GM23338 (cell line): ENCODE data around the gene DYNLL2. TPM values are rescaled to one million over a fixed set of nuclear protein-coding genes. Genes with fewer than 3 reads are reported as not detected.

Experiments
- ATAC-seq: fragments of 200-7000 bp; cut with Tn5 transposase; 3 replicates; pipeline ENCODE4 v1.9.1; 2020
- DNase-seq: peaks from one replicate; pipeline ENCODE4 v3.0.0-alpha.2; 2015; ENCODE audit warnings: low spot score
- H2AFZ ChIP-seq: fragments of 200-600 bp; sonication (generic); 2 replicates; pipeline ENCODE4 v1.8.0; 2016; ENCODE audit warnings: antibody characterized with exemption, mild to moderate bottlenecking, moderate library complexity
- H3F3A ChIP-seq: fragments of 200-600 bp; sonication (generic); replicated peaks from 2 replicates; pipeline ENCODE4 v1.8.0; 2017; ENCODE audit warnings: antibody characterized with exemption, mixed run types, low read depth
- H3K27ac ChIP-seq: fragments of 200-600 bp; sonication (generic); 2 replicates; pipeline ENCODE4 v1.6.1; 2016; ENCODE audit warnings: low read depth
- H3K27me3 ChIP-seq: fragments of 200-600 bp; sonication (generic); 2 replicates; pipeline ENCODE4 v1.8.0; 2016; ENCODE audit warnings: mild to moderate bottlenecking, mixed run types, moderate library complexity; ENCODE audit not compliant: insufficient read depth
- H3K36me3 ChIP-seq: fragments of 200-600 bp; sonication (generic); 2 replicates; pipeline ENCODE4 v1.8.0; 2016; ENCODE audit warnings: mild to moderate bottlenecking; ENCODE audit not compliant: insufficient read depth
- H3K4me1 ChIP-seq: fragments of 200-600 bp; sonication (generic); 2 replicates; pipeline ENCODE4 v1.8.0; 2016; ENCODE audit warnings: mild to moderate bottlenecking, moderate library complexity; ENCODE audit not compliant: insufficient read depth
- H3K4me2 ChIP-seq: fragments of 200-600 bp; sonication (generic); 2 replicates; pipeline ENCODE4 v1.7.1; 2017; ENCODE audit warnings: mixed run types
- H3K4me3 ChIP-seq: fragments of 200-600 bp; sonication (generic); 2 replicates; pipeline ENCODE4 v1.6.1; 2016; ENCODE audit warnings: mixed run types
- H3K79me2 ChIP-seq: fragments of 200-600 bp; sonication (generic); replicated peaks from 2 replicates; pipeline ENCODE4 v1.8.0; 2017; ENCODE audit warnings: mild to moderate bottlenecking; ENCODE audit not compliant: insufficient read depth
- H3K9me2 ChIP-seq: fragments of 200-600 bp; sonication (generic); 2 replicates; pipeline ENCODE4 v1.8.0; 2017; ENCODE audit not compliant: insufficient read depth
- H4K20me1 ChIP-seq: fragments of 200-600 bp; sonication (generic); replicated peaks from 2 replicates; pipeline ENCODE4 v1.8.0; 2017; ENCODE audit warnings: mild to moderate bottlenecking; ENCODE audit not compliant: insufficient read depth
- H3K27ac Mint-ChIP-seq: 2 replicates; pipeline ENCODE4 v1.8.0; 2020; ENCODE audit warnings: inconsistent platforms, mild to moderate bottlenecking, moderate library complexity, mixed read lengths
- H3K27me3 Mint-ChIP-seq: 3 replicates; pipeline ENCODE4 v1.8.0; 2022; ENCODE audit warnings: low read depth, mild to moderate bottlenecking, moderate library complexity, mixed read lengths, inconsistent platforms; ENCODE audit not compliant: insufficient read depth, poor library complexity
- H3K36me3 Mint-ChIP-seq: 3 replicates; pipeline ENCODE4 v1.8.0; 2021; ENCODE audit warnings: low read depth, mild to moderate bottlenecking, inconsistent platforms, moderate library complexity, mixed read lengths
- H3K4me1 Mint-ChIP-seq: 3 replicates; pipeline ENCODE4 v1.8.0; 2020; ENCODE audit warnings: mild to moderate bottlenecking, inconsistent platforms, mixed read lengths
- H3K4me3 Mint-ChIP-seq: 3 replicates; pipeline ENCODE4 v1.8.0; 2021; ENCODE audit warnings: moderate library complexity, mild to moderate bottlenecking, inconsistent platforms, mixed read lengths
- H3K9me3 Mint-ChIP-seq: 3 replicates; pipeline ENCODE4 v1.8.0; 2020; ENCODE audit warnings: moderate library complexity, mild to moderate bottlenecking, inconsistent platforms, mixed read lengths
- CREB1 ChIP-seq: fragments of 250-450 bp; sonication (Bioruptor Pico); IDR thresholded peaks from 2 replicates; pipeline ENCODE4 v1.5.0; 2020; ENCODE audit warnings: low read depth, mild to moderate bottlenecking, moderate library complexity
- CTCF ChIP-seq, 2 experiments: fragments of 200-600 bp in 1 of 2; sonication (generic) in 1 of 2; conservative IDR thresholded peaks; 2 replicates each; pipeline versions ENCODE4 v1.5.1 to v1.6.1; 2016 to 2017; ENCODE audit warnings: antibody characterized with exemption in 2 of 2, low read depth in 2 of 2, mild to moderate bottlenecking in 2 of 2, moderate library complexity in 1 of 2
- ETS1 ChIP-seq: IDR thresholded peaks from 2 replicates; pipeline ENCODE4 v1.6.1; 2016; ENCODE audit warnings: antibody characterized with exemption
- EZH2 ChIP-seq: fragments of 200-600 bp; sonication (generic); IDR thresholded peaks from one replicate; pipeline ENCODE4 v1.8.0; 2017; ENCODE audit warnings: antibody characterized with exemption, mild to moderate bottlenecking, low read depth; ENCODE audit not compliant: unreplicated experiment
- JUNB ChIP-seq: IDR thresholded peaks from one replicate; pipeline ENCODE4 v1.6.1; 2016; ENCODE audit warnings: antibody characterized with exemption; ENCODE audit not compliant: unreplicated experiment
- POLR2AphosphoS5 ChIP-seq: IDR thresholded peaks from 2 replicates; pipeline ENCODE4 v1.6.1; 2016; ENCODE audit warnings: antibody characterized with exemption, low read depth
- REST ChIP-seq: IDR thresholded peaks from one replicate; pipeline ENCODE4 v1.6.1; 2018; ENCODE audit warnings: antibody characterized with exemption; ENCODE audit not compliant: unreplicated experiment
- STAT1 ChIP-seq: IDR thresholded peaks from one replicate; pipeline ENCODE4 v1.6.1; 2016; ENCODE audit warnings: antibody characterized with exemption; ENCODE audit not compliant: unreplicated experiment
- ZNF114 ChIP-seq: fragments of 250-450 bp; sonication (Bioruptor Pico); IDR thresholded peaks from 2 replicates; pipeline ENCODE4 v1.5.0; 2020; ENCODE audit warnings: mild to moderate bottlenecking, moderate library complexity
- ZNF331 ChIP-seq: fragments of 250-450 bp; sonication (Bioruptor Pico); IDR thresholded peaks from 2 replicates; pipeline ENCODE4 v1.5.0; 2020; ENCODE audit warnings: low read depth, mild to moderate bottlenecking, moderate library complexity
- polyA plus RNA-seq: library from polyadenylated mRNA; unstranded; fragments of >200 nt; fragmentation: Nextera tagmentation; extraction: Ambion mirVana; gene quantifications from 2 replicates; pipeline ENCODE4 v1.2.1, GENCODE V29; 2016
- total RNA-seq: library from RNA; depleted of rRNA; stranded (reverse); fragments of >200 nt; shearing (Covaris generic); gene quantifications from 2 replicates; pipeline ENCODE4 v1.2.3, GENCODE V29; 2014

DYNLL2 gene
- total and polyA plus RNA-seq, 2 experiments from 2014 or later, result 5.1 to 30.0 TPM

- no peak for TF ChIP-seq REST
These were observed 18.0 kb upstream of the DYNLL2 start (continued) for GRCh38 chr17:58065238-58065637.

- no peaks in the 10 kb centered on the region for H3K27me3 ChIP-seq
- no peak overlapping the region for H3K4me3 Mint-ChIP-seq
- TF ChIP-seq ZNF331 (CRISPR knock-in tag), result no peak
- no peak for TF ChIP-seq JUNB
- no peak for TF ChIP-seq POLR2AphosphoS5
- TF ChIP-seq CTCF (conservative IDR thresholded peaks at IDR 0.05; ENCODE audit: low read depth in 2 of 2), result no peak
- TF ChIP-seq REST, result no peak
- no peak for TF ChIP-seq ETS1
- no peak for TF ChIP-seq STAT1
- no peak for TF ChIP-seq EZH2
- TF ChIP-seq CREB1 (CRISPR knock-in tag), result no peak
- TF ChIP-seq ZNF114 (CRISPR knock-in tag), result no peak
These were observed 16.8 kb upstream of the DYNLL2 start for GRCh38 chr17:58066401-58066800.

More at GRCh38 chr17:58066401-58066800, 16.8 kb upstream of the DYNLL2 start:
- Histone ChIP-seq H4K20me1 (no peaks in the 10 kb centered on the region), H3K36me3 (no peaks in the 10 kb centered on the region), H2AFZ (no peak overlapping the region), H3K4me1 (no peaks in the 10 kb centered on the region), H3K4me3 (no peak overlapping the region), H3K4me2 (no peak overlapping the region), H3F3A (no peaks in the 10 kb centered on the region), H3K9me2 (no peaks in the 10 kb centered on the region), H3K79me2 (no peaks in the 10 kb centered on the region), H3K27ac (no peak overlapping the region)
- no peaks in the 10 kb centered on the region for H3K4me1 Mint-ChIP-seq
- peaks cover 5% of the 10 kb centered on the region for H3K27me3 Mint-ChIP-seq
- H3K9me3 Mint-ChIP-seq, result no peaks in the 10 kb centered on the region; the same call in 2 of the 3 replicates
- no peaks in the 10 kb centered on the region for H3K36me3 Mint-ChIP-seq
- no peak for ATAC-seq
- no peak for DNase-seq
- H3K27ac Mint-ChIP-seq, result no peak overlapping the region
